Heart right ventricle (tissue), 16 donors: ENCODE measurements around the gene P2RX7. TPM values are rescaled to one million over a fixed set of nuclear protein-coding genes. Genes with fewer than 3 reads are reported as not detected.

Experiments used
- ATAC-seq, 8 donors: fragments of 200-7000 bp; cut with Tn5 transposase; one replicate each; pipeline ENCODE4 v1.9.1; 2020; ENCODE audit warnings: mild to moderate bottlenecking in 8 of 8, moderate library complexity in 8 of 8, moderate number of reproducible peaks in 1 of 8
- DNase-seq, 2 donors: peaks; one replicate each; pipeline ENCODE4 v3.0.0-alpha.2; 2020
- H3K27ac ChIP-seq, 10 donors: fragments of 200-600 bp; sonication (generic) in 2 of 10; one replicate each; pipeline versions ENCODE4 v1.5.0 to v1.8.0; 2020 to 2022; ENCODE audit warnings: mild to moderate bottlenecking in 3 of 10
- H3K27me3 ChIP-seq, 7 donors: fragments of 200-600 bp; one replicate each; pipeline ENCODE4 v1.8.0; 2021 to 2022; ENCODE audit warnings: mild to moderate bottlenecking in 2 of 7
- H3K36me3 ChIP-seq, 9 donors: fragments of 200-600 bp; sonication (generic) in 1 of 9; one replicate each; pipeline versions ENCODE4 v1.5.0 to v1.8.0; 2020 to 2022; ENCODE audit warnings: mild to moderate bottlenecking in 2 of 9
- H3K4me1 ChIP-seq, 9 donors: fragments of 200-600 bp; sonication (generic) in 1 of 9; one replicate each; pipeline versions ENCODE4 v1.5.0 to v1.8.0; 2020 to 2022; ENCODE audit warnings: mild to moderate bottlenecking in 4 of 9
- H3K4me3 ChIP-seq, 10 donors: fragments of 200-600 bp; sonication (generic) in 2 of 10; one replicate each; pipeline versions ENCODE4 v1.5.0 to v1.8.0; 2020 to 2022; ENCODE audit warnings: mild to moderate bottlenecking in 7 of 10, moderate library complexity in 2 of 10
- H3K9me3 ChIP-seq, 11 donors: fragments of 200-600 bp in 10 of 11; sonication (generic) in 2 of 11; one replicate each; pipeline versions ENCODE4 v1.5.0 to v1.8.0; 2013 to 2022; ENCODE audit warnings: mild to moderate bottlenecking in 2 of 11, control low read depth in 1 of 11, moderate library complexity in 1 of 11
- CTCF ChIP-seq, 9 donors: fragments of 200-600 bp; sonication (generic) in 2 of 9; IDR thresholded peaks; one replicate each; pipeline versions ENCODE4 v1.5.0 to v1.8.0; 2021 to 2022; ENCODE audit warnings: antibody characterized with exemption in 9 of 9, mild to moderate bottlenecking in 5 of 9, moderate library complexity in 1 of 9
- WGBS, 2 donors: extraction: QIAGEN DNeasy Blood & Tissue Kit; methylation state at CpG; one replicate each; pipeline ENCODE4 v1.1.7; 2013; ENCODE audit warnings: inconsistent platforms in 1 of 2; 5-methylcytosine and 5-hydroxymethylcytosine counted together
- intact Hi-C, 10 donors: fragments of 100-400 bp; cut with DNase I; formaldehyde crosslinking; loops; one replicate each; pipeline versions ENCODE4 v1.11.1 to v1.14.2; 2022
- polyA plus RNA-seq, 2 donors: library from polyadenylated mRNA; stranded (reverse); fragments of 200-250 nt; gene quantifications; one replicate each; pipeline ENCODE4 v1.2.3, GENCODE V29; 2013
- total RNA-seq, 10 donors: library from RNA; stranded (reverse); fragmentation: NEBNext Ultra II Directional in 3 of 10; extraction: Animal tissue kit (Norgen Biotek cat#: 25700) in 3 of 10; gene quantifications; one replicate each; pipeline versions ENCODE4 v1.2.1 to v1.2.4, GENCODE V29; 2021 to 2023
- donor health status: Arrhythmogenic right ventricular cardiomyopathy.
- donor health status: ischemic (EF 13 %, LVEDD 7.1; RV severe dilation, severe dysfunction).
- donor health status: healthy with polysubstance abuse.
- donor health status: DM: no; HTN: yes; CAD: no.
- donor health status: DM: no; HTN: no; CAD: no.
- donor health status: ischemic (EF 25% LVEDD 6.9; RV normal size, moderate dysfunction).
- donor health status: ischemic (EF 25% LVEDD 5.7; RV mildly dilated, moderate dysfunction).
- donor health status: healthy.
- donor health status: DM: yes; HTN: yes; CAD: no.
- donor health status: Ischemic cardiomyopathy.
- donor health status: ischemic (EF 35%, LVEDD 5.7; RV mildly dilated, moderate dysfunction).
- donor health status: nonischemic (EF 11% LVEDD 7.7; RV severe dilation, severe dysfunction).
- donor health status: DM: yes; HTN: yes; CAD: no.
- donor health status: PGD.
- donor health status: ischemic (EF 29% LVEDD 5.4; RV normal size, mild dysfunction).
- donor health status: nonischemic (EF 23%, LVEDD 6.1; RV moderate dilation, normal function).

The P2RX7 gene
- total and polyA plus RNA-seq, 12 donors, result 0.25 to 7.0 (median 1.6) TPM

- 71 to 80% methylated on average over 9 of the region's 9 CpGs for WGBS, 2 donors
- peaks cover 0 to 7% (median 0%) of the 10 kb centered on the region in 9 donors for H3K4me1 ChIP-seq
- DNase-seq (no peak), ATAC-seq (no peak)
- H3K4me3 ChIP-seq, result no peak overlapping the region
- H3K36me3 ChIP-seq, result no peaks in the 10 kb centered on the region
- intact Hi-C loops, result loop anchor here in 4 of 10 donors (5.0 to 10.0 kb wide), 4 partner anchors 49 to 529 kb away; partner anchors contain the start of gene POP5 (in 1 of the 4)
- TF ChIP-seq CTCF (IDR thresholded peaks at IDR 0.05), result no peak
- no peaks in the 10 kb centered on the region for H3K27me3 ChIP-seq
- H3K27ac ChIP-seq, result no peak overlapping the region
- no peaks in the 10 kb centered on the region for H3K9me3 ChIP-seq
These were observed 21.0 kb upstream of the P2RX7 start for GRCh38 chr12:121111684-121112083.

- no peak overlapping the region for H3K27ac ChIP-seq
- H3K27me3 ChIP-seq, result no peaks in the 10 kb centered on the region
- H3K9me3 ChIP-seq, result no peaks in the 10 kb centered on the region
- H3K36me3 ChIP-seq, result no peaks in the 10 kb centered on the region
- intact Hi-C loops, result loop anchor here in 4 of 10 donors (5.0 to 10.0 kb wide), 4 partner anchors 50 to 530 kb away; partner anchors contain the start of gene POP5 (in 1 of the 4)
- no peak overlapping the region for H3K4me3 ChIP-seq
- 68 to 72% methylated on average over 4 of the region's 4 CpGs for WGBS, 2 donors
- no peak for TF ChIP-seq CTCF (IDR thresholded peaks at IDR 0.05)
- peaks cover 0 to 7% (median 0%) of the 10 kb centered on the region in 9 donors for H3K4me1 ChIP-seq
- ATAC-seq, result no peak
- no peak for DNase-seq
These were observed 20.2 kb upstream of the P2RX7 start for GRCh38 chr12:121112496-121112895.

GRCh38 chr12:121113057-121113456 lies 19.6 kb upstream of the P2RX7 start:
- Histone ChIP-seq H3K4me3 (no peak overlapping the region), H3K27ac (no peak overlapping the region), H3K27me3 (no peaks in the 10 kb centered on the region), H3K36me3 (no peaks in the 10 kb centered on the region), H3K9me3 (no peaks in the 10 kb centered on the region), H3K4me1 (peaks cover 0 to 7% (median 0%) of the 10 kb centered on the region in 9 donors)
- 61 to 87% methylated on average over 4 of the region's 4 CpGs for WGBS, 2 donors
- no peak for TF ChIP-seq CTCF (IDR thresholded peaks at IDR 0.05)
- intact Hi-C loops, result loop anchor here in 4 of 10 donors (5.0 to 10.0 kb wide), 4 partner anchors 51 to 531 kb away; partner anchors contain the start of gene POP5 (in 1 of the 4)
- DNase-seq (no peak), ATAC-seq (no peak)

- peaks cover 0 to 7% (median 0%) of the 10 kb centered on the region in 9 donors for H3K4me1 ChIP-seq
- H3K9me3 ChIP-seq, result no peaks in the 10 kb centered on the region
- DNase-seq, result no peak
- no peak for TF ChIP-seq CTCF (IDR thresholded peaks at IDR 0.05)
- intact Hi-C loops, result loop anchor here in 4 of 10 donors (5.0 to 10.0 kb wide), 4 partner anchors 52 to 532 kb away; partner anchors contain the start of gene POP5 (in 1 of the 4)
- H3K4me3 ChIP-seq, result no peak overlapping the region
- no peak overlapping the region for H3K27ac ChIP-seq
- H3K27me3 ChIP-seq, result no peaks in the 10 kb centered on the region
- H3K36me3 ChIP-seq, result no peaks in the 10 kb centered on the region
- WGBS, 2 donors, result 60 to 61% methylated on average over 6 of the region's 6 CpGs
- no peak for ATAC-seq
These were observed 18.5 kb upstream of the P2RX7 start for GRCh38 chr12:121114019-121114639.
